Measurements from ENCODE around the gene SYTL1.
A peak's percentile ranks its signal among the peaks of the same experiment; 100 is the strongest.

SYTL1 gene, protein sequence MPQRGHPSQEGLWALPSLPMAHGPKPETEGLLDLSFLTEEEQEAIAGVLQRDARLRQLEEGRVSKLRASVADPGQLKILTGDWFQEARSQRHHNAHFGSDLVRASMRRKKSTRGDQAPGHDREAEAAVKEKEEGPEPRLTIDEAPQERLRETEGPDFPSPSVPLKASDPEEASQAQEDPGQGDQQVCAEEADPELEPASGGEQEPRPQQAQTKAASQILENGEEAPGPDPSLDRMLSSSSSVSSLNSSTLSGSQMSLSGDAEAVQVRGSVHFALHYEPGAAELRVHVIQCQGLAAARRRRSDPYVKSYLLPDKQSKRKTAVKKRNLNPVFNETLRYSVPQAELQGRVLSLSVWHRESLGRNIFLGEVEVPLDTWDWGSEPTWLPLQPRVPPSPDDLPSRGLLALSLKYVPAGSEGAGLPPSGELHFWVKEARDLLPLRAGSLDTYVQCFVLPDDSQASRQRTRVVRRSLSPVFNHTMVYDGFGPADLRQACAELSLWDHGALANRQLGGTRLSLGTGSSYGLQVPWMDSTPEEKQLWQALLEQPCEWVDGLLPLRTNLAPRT
- long read RNA-seq, transcript SYTL1-201 (15 exons, 1,900 nt): minor isoform, 60 of 1,376 reads
- long read RNA-seq, transcript SYTL1-210 (15 exons, 1,878 nt): major isoform, 599 of 1,376 reads
- long read RNA-seq, transcript SYTL1-209 (4 exons, 793 nt): minor isoform, 14 of 1,376 reads
- long read RNA-seq, transcript SYTL1-211 (14 exons, 1,712 nt): minor isoform, 27 of 1,376 reads
- long read RNA-seq, partial matches to known transcripts: 20 of 1,376 reads
- long read RNA-seq, other reads (novel, unspliced or antisense): 652 of 1,376 reads

DNA sequence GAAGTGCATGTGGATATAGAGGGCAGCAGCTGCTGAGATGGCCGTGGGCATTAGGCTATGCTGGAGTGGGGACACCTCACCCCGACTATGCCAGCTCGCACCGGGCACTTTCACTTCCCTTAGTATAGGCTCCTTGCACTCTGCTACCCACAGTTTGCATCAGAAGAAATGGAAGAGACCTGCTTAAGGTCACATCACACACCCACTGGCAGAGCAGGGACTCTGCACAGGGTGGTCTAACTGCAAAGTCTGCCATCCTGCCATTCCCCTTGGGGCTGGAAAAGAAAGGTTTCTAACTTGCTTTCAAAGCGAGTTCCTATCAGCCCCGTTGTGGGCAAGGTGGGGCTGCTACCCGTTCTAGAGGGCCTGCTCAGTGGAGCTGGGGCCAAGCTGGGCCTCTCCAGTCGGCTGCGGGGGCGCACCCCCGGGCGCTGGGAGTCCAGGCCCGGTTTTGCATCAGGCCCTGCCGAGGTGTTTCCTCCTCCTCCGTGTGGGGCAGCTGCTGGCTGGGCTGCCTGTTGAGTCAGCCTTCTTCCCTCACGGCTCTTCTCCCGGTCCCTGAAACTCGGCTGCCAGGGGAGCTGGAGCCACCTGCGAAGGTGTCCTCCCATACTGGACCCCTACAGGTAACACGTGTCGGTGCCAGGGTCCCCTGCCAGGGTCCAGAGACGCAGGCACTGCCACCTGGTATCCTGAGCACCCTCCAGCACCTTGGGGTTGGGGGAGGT is at the start of gene SYTL1:
SYTL1 (plus strand) TSS at position 498 of the 728 bp plus-strand sequence. CDS start 3,313 bp downstream, outside the sequence.
- DNase-seq (ENCODE audit: low read depth in 1 of 2, low spot score in 1 of 2): peak; percentile 80 to 93
- H3K27ac ChIP-seq (replicated peaks): peak within 1 kb of the TSS; percentile 95
- TF ChIP-seq POLR2AphosphoS5 (IDR thresholded peaks at IDR 0.05; ENCODE audit: low read depth): peak; percentile 76
- no peak; the same call in 1 of the 2 replicates for TF ChIP-seq GABPA (IDR thresholded peaks at IDR 0.05; ENCODE audit: low read depth)
- H3K4me3 ChIP-seq (replicated peaks; ENCODE audit: insufficient read depth, low read length): peak within 1 kb of the TSS; percentile 90
- H3K27me3 ChIP-seq (ENCODE audit: insufficient read depth, poor library complexity, severe bottlenecking): no peaks in the 10 kb centered on the region

DNA sequence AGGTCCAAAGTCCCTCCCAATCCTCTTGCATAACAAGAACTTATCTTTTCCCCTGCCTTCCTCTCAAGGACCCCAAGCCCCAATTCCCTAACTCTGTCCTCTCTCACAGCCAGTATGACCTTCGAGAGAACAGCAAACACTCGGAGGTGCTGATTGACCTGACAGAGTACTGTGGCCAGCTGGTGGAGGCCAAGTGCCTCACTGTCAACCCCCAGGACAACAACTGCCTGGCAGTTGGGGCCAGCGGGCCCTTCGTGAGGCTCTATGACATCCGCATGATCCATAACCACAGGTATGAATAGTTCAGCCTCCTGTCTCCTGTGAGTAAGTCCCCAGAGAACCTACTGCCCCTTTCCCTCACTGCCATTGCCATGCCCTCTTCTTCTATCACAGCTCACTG is 49.7 kb upstream of the SYTL1 start:
- TF ChIP-seq POLR2AphosphoS5 (IDR thresholded peaks at IDR 0.05; ENCODE audit: low read depth) (no peak), GABPA (IDR thresholded peaks at IDR 0.05; ENCODE audit: low read depth) (no peak), CTCF (IDR thresholded peaks at IDR 0.05; ENCODE audit: insufficient read depth, low read length) (no peak), SPI1 (IDR thresholded peaks at IDR 0.05; ENCODE audit: borderline replicate concordance, low read depth) (no peak)
- TF ChIP-seq, protein P1, sequence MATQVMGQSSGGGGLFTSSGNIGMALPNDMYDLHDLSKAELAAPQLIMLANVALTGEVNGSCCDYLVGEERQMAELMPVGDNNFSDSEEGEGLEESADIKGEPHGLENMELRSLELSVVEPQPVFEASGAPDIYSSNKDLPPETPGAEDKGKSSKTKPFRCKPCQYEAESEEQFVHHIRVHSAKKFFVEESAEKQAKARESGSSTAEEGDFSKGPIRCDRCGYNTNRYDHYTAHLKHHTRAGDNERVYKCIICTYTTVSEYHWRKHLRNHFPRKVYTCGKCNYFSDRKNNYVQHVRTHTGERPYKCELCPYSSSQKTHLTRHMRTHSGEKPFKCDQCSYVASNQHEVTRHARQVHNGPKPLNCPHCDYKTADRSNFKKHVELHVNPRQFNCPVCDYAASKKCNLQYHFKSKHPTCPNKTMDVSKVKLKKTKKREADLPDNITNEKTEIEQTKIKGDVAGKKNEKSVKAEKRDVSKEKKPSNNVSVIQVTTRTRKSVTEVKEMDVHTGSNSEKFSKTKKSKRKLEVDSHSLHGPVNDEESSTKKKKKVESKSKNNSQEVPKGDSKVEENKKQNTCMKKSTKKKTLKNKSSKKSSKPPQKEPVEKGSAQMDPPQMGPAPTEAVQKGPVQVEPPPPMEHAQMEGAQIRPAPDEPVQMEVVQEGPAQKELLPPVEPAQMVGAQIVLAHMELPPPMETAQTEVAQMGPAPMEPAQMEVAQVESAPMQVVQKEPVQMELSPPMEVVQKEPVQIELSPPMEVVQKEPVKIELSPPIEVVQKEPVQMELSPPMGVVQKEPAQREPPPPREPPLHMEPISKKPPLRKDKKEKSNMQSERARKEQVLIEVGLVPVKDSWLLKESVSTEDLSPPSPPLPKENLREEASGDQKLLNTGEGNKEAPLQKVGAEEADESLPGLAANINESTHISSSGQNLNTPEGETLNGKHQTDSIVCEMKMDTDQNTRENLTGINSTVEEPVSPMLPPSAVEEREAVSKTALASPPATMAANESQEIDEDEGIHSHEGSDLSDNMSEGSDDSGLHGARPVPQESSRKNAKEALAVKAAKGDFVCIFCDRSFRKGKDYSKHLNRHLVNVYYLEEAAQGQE (IDR thresholded peaks at IDR 0.05; ENCODE audit: insufficient replicate concordance, low read depth): no peak
- Histone ChIP-seq H3K27ac (replicated peaks) (no peak overlapping the region), H3K4me3 (replicated peaks; ENCODE audit: insufficient read depth, low read length) (no peak overlapping the region), H3K27me3 (ENCODE audit: insufficient read depth, poor library complexity, severe bottlenecking) (no peaks in the 10 kb centered on the region)
- DNase-seq (ENCODE audit: low read depth in 1 of 2, low spot score in 1 of 2): no peak

- no peak for DNase-seq (ENCODE audit: low read depth in 1 of 2, low spot score in 1 of 2)
Measured at GRCh38 chr1:27293915-27294314, 47.9 kb upstream of the SYTL1 start.

More at GRCh38 chr1:27293915-27294314, 47.9 kb upstream of the SYTL1 start:
- no peak overlapping the region for H3K4me3 ChIP-seq (replicated peaks; ENCODE audit: insufficient read depth, low read length)
- H3K27me3 ChIP-seq (ENCODE audit: insufficient read depth, poor library complexity, severe bottlenecking): no peaks in the 10 kb centered on the region
- TF ChIP-seq CTCF (IDR thresholded peaks at IDR 0.05; ENCODE audit: insufficient read depth, low read length) (no peak), SPI1 (IDR thresholded peaks at IDR 0.05; ENCODE audit: borderline replicate concordance, low read depth) (no peak), POLR2AphosphoS5 (IDR thresholded peaks at IDR 0.05; ENCODE audit: low read depth) (no peak), GABPA (IDR thresholded peaks at IDR 0.05; ENCODE audit: low read depth) (no peak)
- TF ChIP-seq, protein P1 (IDR thresholded peaks at IDR 0.05; ENCODE audit: insufficient replicate concordance, low read depth): no peak
- no peak overlapping the region for H3K27ac ChIP-seq (replicated peaks)

Measured in HL-60 (cell line).